Calu3 (cell line): ENCODE results near the gene NOL4L. TPM values are rescaled to one million over a fixed set of nuclear protein-coding genes. Genes with fewer than 3 reads are reported as not detected.

Experiments
- BruUV-seq: library from RNA; stranded (reverse); fragments of 400-500 nt; replicated peaks from 2 replicates; lab custom pipeline; 2021; lab: Mats Ljungman, UMichigan
- CTCF ChIA-PET: fragments of 300-600 bp; sonication (Branson Sonifier 250); formaldehyde crosslinking; loops from one replicate; lab custom pipeline; 2022; ENCODE audit warnings: antibody characterized with exemption; lab: Charles Lee
- DNase-seq: peaks from one replicate; pipeline ENCODE4 v3.0.0; 2022
- H3K27ac Mint-ChIP-seq: one replicate; pipeline ENCODE4 v1.8.0; 2022; ENCODE audit warnings: mixed read lengths; ENCODE audit not compliant: unreplicated experiment
- H3K27me3 Mint-ChIP-seq: one replicate; pipeline ENCODE4 v1.8.0; 2022; ENCODE audit warnings: mixed read lengths; ENCODE audit not compliant: unreplicated experiment
- H3K36me3 Mint-ChIP-seq: one replicate; pipeline ENCODE4 v1.8.0; 2022; ENCODE audit warnings: mild to moderate bottlenecking, moderate library complexity, mixed read lengths; ENCODE audit not compliant: insufficient read depth, unreplicated experiment
- H3K4me1 Mint-ChIP-seq: one replicate; pipeline ENCODE4 v1.8.0; 2022; ENCODE audit warnings: mild to moderate bottlenecking, low read depth, mixed read lengths; ENCODE audit not compliant: unreplicated experiment
- H3K4me3 Mint-ChIP-seq: one replicate; pipeline ENCODE4 v1.8.0; 2022; ENCODE audit warnings: mild to moderate bottlenecking, low read depth, moderate library complexity, mixed read lengths; ENCODE audit not compliant: unreplicated experiment
- H3K9me3 Mint-ChIP-seq: one replicate; pipeline ENCODE4 v1.8.0; 2022; ENCODE audit warnings: low read depth, mixed read lengths; ENCODE audit not compliant: unreplicated experiment
- CTCF ChIP-seq: fragments of 200-600 bp; IDR thresholded peaks from one replicate; pipeline ENCODE4 v1.8.0; 2022; ENCODE audit warnings: antibody characterized with exemption; ENCODE audit not compliant: unreplicated experiment
- intact Hi-C: fragments of 100-400 bp; cut with micrococcal nuclease; formaldehyde crosslinking; loops from one replicate; pipeline ENCODE4 v1.10.0; 2022; ENCODE audit not compliant: unreplicated experiment
- total RNA-seq: library from RNA; stranded (reverse); gene quantifications from 2 replicates; pipeline ENCODE4 v1.2.3, GENCODE V29; 2022

Gene NOL4L
- total RNA-seq, 1 experiment from 2014 or later: 46.9 TPM

- Mint-ChIP-seq H3K36me3 (no peaks in the 10 kb centered on the region), H3K9me3 (no peaks in the 10 kb centered on the region), H3K4me3 (no peak overlapping the region), H3K27me3 (no peaks in the 10 kb centered on the region), H3K4me1 (no peaks in the 10 kb centered on the region), H3K27ac (no peak overlapping the region)
- no TSS peak for BruUV-seq
- intact Hi-C loops: no loop called here
- no peak for TF ChIP-seq CTCF
- no peak for DNase-seq
- CTCF ChIA-PET: no interaction called here
Observed at GRCh38 chr20:32571566-32571965, 13.6 kb downstream of the NOL4L start.

GRCh38 chr20:32570401-32571190 lies 14.5 kb downstream of the NOL4L start:
- intact Hi-C loops: no loop called here
- no peaks in the 10 kb centered on the region for H3K9me3 Mint-ChIP-seq
- no peak for TF ChIP-seq CTCF
- no peak overlapping the region for H3K27ac Mint-ChIP-seq
- BruUV-seq: no TSS peak
- DNase-seq: no peak
- H3K27me3 Mint-ChIP-seq: no peaks in the 10 kb centered on the region
- CTCF ChIA-PET: interaction anchor here (1.1 kb wide), 1 partner anchor 16 kb away, joined by 3 read pairs; no protein-coding TSS in a partner anchor
- no peak overlapping the region for H3K4me3 Mint-ChIP-seq
- no peaks in the 10 kb centered on the region for H3K36me3 Mint-ChIP-seq
- H3K4me1 Mint-ChIP-seq: no peaks in the 10 kb centered on the region

GRCh38 chr20:32569380-32570305 lies 15.5 kb downstream of the NOL4L start:
- Mint-ChIP-seq H3K36me3 (no peaks in the 10 kb centered on the region), H3K9me3 (no peaks in the 10 kb centered on the region), H3K4me3 (no peak overlapping the region), H3K27me3 (no peaks in the 10 kb centered on the region), H3K4me1 (no peaks in the 10 kb centered on the region), H3K27ac (no peak overlapping the region)
- no peak for TF ChIP-seq CTCF
- intact Hi-C loops: no loop called here
- BruUV-seq: no TSS peak
- CTCF ChIA-PET: interaction anchor here (1.1 kb wide), 1 partner anchor 16 kb away, joined by 3 read pairs; no protein-coding TSS in a partner anchor
- DNase-seq: no peak

- H3K4me3 Mint-ChIP-seq: no peak overlapping the region
Observed at GRCh38 chr20:32569018-32569379, 16.1 kb downstream of the NOL4L start.

More at GRCh38 chr20:32569018-32569379, 16.1 kb downstream of the NOL4L start:
- no peak for DNase-seq
- no peaks in the 10 kb centered on the region for H3K36me3 Mint-ChIP-seq
- no peaks in the 10 kb centered on the region for H3K4me1 Mint-ChIP-seq
- intact Hi-C loops: no loop called here
- H3K27ac Mint-ChIP-seq: no peak overlapping the region
- no peaks in the 10 kb centered on the region for H3K9me3 Mint-ChIP-seq
- TF ChIP-seq CTCF: no peak
- no TSS peak for BruUV-seq
- no peaks in the 10 kb centered on the region for H3K27me3 Mint-ChIP-seq
- CTCF ChIA-PET: no interaction called here
